ENCODE measurements around the gene TSPAN9. TPM values are rescaled to one million over a fixed set of nuclear protein-coding genes. Genes with fewer than 3 reads are reported as not detected.

The TSPAN9 gene
- total RNA-seq, 1 experiment from 2014 or later: 11.0 TPM

DNA sequence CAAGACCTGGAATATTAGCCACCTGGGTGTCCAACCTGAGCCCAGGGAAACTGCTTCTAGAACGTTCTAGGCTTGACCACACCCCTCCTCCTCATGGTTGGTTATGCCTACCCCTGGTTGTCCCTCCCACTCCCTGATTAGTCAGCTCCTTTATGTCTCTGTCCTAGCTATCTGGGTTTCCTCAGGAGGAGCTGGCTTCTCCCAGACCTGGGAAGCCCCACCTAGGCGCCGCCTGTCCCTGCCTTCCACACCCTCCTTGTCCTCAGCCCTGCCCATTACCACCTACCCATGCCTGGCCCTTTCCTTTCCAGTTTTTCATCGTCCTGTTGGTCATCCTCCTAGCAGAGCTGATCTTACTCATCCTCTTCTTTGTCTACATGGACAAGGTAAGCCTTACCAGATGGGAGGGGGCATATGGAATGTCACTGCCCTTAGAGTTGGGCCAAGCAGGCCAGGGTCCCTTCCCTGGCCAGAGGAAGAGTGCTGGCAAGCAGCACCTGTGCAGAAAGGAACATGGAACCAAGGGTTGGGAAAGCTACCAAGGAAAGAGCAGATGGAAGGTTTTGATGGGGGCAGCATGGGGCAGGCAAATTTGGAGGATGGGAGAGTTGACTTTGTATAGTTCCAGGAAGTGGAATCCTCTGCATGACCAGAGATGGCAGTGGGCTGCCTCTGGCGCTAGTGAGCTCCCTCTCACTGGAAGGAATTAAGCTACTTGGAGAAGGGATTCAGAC is 201.7 kb downstream of the TSPAN9 start:
- no peak for DNase-seq (ENCODE audit: low read depth)
- in situ Hi-C loops (cut with HindIII; ENCODE audit: low pct_unique_long_range_greater_than_20kb, low sequenced_read_pairs): no loop called here

DNA sequence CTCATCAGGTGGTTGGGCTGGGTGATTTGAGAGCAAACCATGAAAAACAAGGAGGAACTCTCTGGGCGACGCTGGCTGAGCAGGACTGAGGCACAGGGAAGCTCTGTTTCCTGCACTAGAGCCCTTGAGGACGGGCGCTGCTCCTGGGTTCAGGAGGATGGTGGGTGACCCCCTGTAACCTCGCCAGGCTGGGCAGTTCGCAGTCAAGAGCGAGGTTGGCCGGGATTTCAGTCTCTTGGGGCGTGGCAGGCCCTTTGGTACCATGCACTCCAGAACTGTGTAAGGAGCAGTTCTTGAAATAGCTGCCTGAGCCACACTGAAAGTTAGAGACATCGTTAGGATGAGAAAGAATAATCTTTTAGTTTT is 202.2 kb downstream of the TSPAN9 start:
- in situ Hi-C loops (cut with HindIII; ENCODE audit: low pct_unique_long_range_greater_than_20kb, low sequenced_read_pairs): no loop called here
- DNase-seq (ENCODE audit: low read depth): no peak

DNA sequence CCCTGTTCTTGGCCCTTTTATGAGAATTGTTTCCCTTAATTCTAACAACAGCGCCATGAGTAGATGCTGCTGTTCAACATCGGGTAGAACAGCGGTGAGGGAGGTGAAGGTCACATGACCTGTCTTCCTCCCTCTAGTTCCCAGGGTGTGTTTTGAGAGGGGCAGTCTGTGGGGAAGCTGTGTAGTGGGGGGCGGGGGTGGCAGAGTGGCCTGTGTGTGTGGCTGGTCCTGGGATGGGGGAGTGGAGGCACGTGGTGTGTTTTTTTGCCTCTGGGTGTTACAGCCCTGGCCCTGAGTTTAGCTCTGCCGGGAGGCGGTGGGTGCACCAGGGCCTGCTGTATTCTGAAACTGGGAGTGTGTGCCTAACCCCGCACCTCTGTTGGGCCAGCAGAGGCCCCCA is 202.7 kb downstream of the TSPAN9 start:
- in situ Hi-C loops (cut with HindIII; ENCODE audit: low pct_unique_long_range_greater_than_20kb, low sequenced_read_pairs): no loop called here
- no peak for DNase-seq (ENCODE audit: low read depth)

DNA sequence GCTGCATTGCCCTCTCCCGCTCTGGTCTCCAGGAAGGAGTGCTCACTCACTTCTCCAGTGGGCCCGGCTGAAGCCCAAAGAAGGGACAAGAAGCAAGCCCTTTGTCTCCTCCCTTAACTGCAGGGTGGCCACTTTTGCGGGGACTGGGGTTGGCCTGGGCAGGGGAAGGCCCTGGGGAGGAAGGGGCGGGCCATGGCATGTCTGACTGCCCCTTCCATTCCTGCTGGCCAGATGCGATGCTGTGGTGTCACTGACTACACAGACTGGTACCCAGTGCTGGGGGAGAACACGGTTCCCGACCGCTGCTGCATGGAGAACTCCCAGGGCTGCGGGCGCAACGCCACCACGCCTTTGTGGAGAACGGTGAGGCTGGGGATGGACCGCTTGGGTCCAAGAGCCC is 203.8 kb downstream of the TSPAN9 start:
- in situ Hi-C loops (cut with HindIII; ENCODE audit: low pct_unique_long_range_greater_than_20kb, low sequenced_read_pairs): no loop called here
- DNase-seq (ENCODE audit: low read depth): no peak

DNA sequence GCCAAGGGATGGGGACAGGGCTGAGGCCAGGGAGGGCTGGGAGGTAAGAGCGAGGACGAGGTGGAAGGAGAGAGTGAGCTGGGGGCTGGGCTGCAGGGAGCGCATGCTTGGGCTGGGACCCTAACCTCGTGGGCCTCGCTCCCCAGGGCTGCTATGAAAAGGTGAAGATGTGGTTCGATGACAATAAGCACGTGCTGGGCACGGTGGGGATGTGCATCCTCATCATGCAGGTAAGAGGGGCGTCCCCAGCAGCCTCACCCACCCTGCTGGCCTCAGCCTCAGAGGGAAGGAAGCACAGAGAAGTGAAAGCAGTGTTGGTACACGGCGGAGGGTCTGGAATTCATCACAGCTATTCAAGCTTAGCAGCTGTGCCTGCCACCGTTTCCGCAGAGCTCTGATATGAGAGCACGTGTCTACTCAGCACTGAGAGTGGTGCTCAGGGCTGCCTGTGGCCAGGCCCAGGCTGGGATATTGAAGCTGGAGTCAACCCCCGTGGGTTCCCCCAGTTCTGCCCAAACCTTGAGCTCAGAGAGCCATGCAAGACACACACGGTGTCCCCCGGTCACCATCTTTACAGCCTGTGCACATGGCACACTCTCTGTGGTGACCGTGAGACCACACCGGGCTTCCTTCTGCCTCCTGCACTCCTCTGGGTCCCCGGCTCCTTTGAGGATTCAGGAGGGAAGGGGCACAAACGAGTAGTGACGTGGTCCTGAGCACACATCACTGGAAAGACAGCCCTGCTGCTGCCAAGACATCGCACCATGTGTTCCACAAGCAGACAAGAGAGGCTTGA is 204.6 kb downstream of the TSPAN9 start:
- no peak for DNase-seq (ENCODE audit: low read depth)
- in situ Hi-C loops (cut with HindIII; ENCODE audit: low pct_unique_long_range_greater_than_20kb, low sequenced_read_pairs): no loop called here

DNA sequence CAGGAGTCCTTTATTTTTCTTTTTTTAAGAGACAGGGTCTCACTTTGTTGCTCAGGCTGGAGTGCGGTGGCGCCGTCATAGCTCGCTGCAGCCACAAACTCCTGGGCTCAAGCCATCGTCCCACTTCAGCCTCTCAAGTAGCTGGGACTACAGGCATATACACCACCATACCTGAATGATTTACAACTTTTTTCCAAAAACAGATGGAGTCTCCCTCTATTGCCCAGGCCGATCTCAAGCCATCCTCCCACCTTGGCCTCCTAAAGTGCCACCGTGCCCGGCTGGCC is 205.1 kb downstream of the TSPAN9 start:
- in situ Hi-C loops (cut with HindIII; ENCODE audit: low pct_unique_long_range_greater_than_20kb, low sequenced_read_pairs): no loop called here
- DNase-seq (ENCODE audit: low read depth): no peak

DNA sequence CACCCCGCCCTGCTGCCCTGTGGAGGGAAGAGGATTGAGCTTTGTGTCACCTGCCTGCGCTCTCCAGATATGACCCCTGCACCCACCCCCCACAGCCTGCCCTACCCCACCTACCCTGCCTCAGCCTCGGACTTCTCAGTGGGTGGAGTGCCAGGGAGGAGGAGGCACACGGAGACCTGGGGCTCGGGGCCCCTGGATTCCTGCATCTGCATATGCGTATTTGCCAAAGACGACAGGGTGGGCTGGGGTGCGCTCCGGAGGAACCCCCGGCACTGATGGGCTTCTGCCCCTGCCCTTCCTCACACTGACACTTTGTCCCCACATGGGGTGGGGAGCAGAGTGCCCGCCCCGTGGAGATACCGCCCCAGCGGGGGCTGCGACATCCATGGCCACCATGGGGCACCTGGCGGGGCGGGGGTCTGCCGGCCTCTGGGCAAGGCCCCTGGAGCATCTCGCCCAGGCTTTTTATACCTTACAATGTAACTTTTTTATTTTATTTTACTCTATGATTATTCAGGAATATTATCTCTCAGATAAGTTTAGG is 206.0 kb downstream of the TSPAN9 start:
- in situ Hi-C loops (cut with HindIII; ENCODE audit: low pct_unique_long_range_greater_than_20kb, low sequenced_read_pairs): no loop called here
- no peak for DNase-seq (ENCODE audit: low read depth)

DNA sequence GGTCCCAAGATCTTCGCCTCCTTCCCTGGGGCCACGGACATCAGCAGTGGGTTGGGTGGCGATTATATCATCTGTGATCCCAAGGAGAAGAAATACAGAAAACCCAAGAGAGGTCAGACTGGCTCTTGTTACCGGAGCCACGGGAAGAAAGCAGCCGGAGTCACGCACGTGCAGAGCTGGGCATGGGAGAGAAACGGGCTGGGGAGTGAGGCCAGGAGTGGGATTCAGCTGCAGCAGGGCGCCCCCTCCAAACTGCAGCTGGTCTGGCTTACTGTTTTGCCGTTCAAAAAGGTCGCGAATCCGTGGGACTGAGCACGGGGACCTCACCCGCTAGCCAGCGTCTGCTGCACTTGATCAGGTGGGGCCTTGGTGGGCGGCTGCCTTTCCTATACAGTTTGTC is 207.2 kb downstream of the TSPAN9 start:
- in situ Hi-C loops (cut with HindIII; ENCODE audit: low pct_unique_long_range_greater_than_20kb, low sequenced_read_pairs): no loop called here
- no peak for DNase-seq (ENCODE audit: low read depth)

DNA sequence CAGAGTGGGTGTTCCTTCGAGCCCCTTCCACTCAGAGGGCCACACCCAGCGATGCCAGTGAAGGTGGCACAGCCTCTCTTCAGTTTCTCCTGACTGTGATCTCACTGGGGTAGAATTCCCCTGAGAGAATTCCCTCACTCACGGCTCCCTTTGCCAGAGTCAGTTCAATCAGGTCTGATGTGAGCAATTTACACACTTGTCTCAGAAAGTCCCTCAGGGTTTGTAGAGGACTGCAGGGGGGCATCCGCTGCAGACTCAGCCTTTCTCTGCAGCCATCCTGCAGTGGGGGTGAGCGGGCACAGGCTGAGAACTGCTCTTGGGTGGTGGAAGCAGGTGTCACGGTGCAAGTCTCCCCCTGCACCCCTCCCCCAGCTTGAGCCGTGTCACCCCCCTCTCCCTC is 208.4 kb downstream of the TSPAN9 start:
- in situ Hi-C loops (cut with HindIII; ENCODE audit: low pct_unique_long_range_greater_than_20kb, low sequenced_read_pairs): no loop called here
- no peak for DNase-seq (ENCODE audit: low read depth)

DNA sequence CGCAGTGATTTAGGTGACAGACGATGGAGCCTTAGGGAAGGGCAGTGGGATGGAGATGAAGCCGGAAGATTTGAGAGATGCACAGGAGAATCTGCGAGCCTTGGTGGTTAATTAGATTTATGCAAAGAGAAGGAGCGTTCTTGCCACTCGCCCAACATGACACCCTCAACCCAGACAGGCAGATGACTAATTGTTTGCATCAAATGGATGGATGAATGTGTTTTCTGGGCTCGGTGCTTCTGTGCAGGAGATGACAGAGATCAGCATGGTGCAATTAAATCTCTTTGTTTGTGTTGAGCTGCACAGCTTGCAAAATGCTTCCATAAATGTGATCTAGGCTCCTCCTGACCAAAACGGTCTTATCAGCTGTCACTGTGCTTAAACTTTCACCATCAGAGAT is 211.5 kb downstream of the TSPAN9 start:
- in situ Hi-C loops (cut with HindIII; ENCODE audit: low pct_unique_long_range_greater_than_20kb, low sequenced_read_pairs): no loop called here
- DNase-seq (ENCODE audit: low read depth): no peak

DNA sequence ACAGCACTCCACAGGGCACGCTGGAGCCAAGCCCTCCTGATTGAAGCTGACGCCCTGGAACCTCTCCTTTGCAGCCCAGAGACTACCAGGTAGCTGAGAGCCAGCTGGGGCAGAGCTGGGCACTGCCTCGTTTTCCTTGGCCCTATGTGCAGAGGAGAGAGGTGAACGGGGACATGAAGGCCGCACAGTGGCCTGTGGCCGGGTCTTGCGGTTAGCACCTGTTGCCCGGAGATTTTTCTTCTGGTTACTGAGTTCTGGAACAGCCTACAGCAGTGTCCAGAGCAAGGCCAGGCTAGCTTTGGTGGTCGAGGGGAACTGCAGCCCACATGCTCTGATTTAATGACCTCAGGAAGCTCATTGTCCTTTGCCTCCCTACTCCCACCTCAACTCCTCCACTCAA is 212.5 kb downstream of the TSPAN9 start:
- in situ Hi-C loops (cut with HindIII; ENCODE audit: low pct_unique_long_range_greater_than_20kb, low sequenced_read_pairs): no loop called here
- no peak for DNase-seq (ENCODE audit: low read depth)

DNA sequence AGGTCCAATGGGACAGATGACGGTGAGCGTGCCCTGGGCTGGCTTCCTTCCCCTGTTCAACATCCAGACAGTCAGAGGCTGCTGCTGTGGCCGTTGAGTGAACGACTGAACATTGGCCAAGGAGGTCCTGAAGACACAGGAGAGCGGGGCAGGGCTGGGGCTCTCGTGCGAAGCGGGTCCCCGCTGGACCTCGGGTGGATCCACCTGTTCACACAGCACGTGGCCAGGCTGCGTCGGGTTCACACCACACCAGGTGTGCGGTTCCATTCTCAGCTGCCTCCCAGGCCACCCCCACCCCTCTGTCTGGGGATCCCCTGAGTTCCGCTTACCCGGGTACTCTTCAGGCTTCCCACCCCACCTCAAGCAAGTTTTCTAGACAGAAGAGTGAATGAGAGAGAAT is 214.8 kb downstream of the TSPAN9 start:
- in situ Hi-C loops (cut with HindIII; ENCODE audit: low pct_unique_long_range_greater_than_20kb, low sequenced_read_pairs): no loop called here
- no peak for DNase-seq (ENCODE audit: low read depth)

DNA sequence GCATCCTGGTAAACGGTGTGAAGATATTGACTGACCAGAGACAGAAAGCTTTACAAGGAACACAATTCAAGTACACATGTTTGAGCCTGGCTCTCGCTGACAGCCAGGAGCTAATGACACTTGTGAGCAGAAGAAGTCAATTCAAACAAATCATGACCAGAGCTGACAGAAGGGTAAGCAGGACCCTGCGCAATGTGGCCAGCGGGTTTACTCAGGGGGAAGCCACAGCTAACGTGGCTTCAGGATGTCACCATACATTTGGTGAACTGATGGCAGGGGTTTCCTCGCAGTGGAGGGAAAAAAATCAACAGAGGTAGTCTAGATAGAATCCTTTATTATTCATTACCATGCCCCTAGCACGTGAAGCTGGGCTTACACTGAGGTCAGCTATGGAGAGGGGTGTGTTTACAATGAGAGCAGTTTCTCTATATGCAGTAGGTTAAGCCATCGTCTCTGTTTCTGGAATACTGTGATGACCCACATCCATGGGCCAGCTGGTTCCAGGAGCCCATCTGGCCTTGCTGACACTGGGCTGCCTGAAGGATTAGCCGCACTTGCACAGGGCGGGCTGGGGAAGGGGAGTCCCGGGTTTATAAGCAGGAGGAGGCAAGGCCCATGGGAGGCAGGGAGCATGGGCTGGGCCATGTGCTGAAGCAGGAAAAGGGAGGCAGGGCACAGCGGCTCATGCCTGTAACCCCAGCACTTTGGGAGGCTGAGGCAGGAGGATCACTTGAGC is 215.7 kb downstream of the TSPAN9 start:
- in situ Hi-C loops (cut with HindIII; ENCODE audit: low pct_unique_long_range_greater_than_20kb, low sequenced_read_pairs): no loop called here
- DNase-seq (ENCODE audit: low read depth): no peak

DNA sequence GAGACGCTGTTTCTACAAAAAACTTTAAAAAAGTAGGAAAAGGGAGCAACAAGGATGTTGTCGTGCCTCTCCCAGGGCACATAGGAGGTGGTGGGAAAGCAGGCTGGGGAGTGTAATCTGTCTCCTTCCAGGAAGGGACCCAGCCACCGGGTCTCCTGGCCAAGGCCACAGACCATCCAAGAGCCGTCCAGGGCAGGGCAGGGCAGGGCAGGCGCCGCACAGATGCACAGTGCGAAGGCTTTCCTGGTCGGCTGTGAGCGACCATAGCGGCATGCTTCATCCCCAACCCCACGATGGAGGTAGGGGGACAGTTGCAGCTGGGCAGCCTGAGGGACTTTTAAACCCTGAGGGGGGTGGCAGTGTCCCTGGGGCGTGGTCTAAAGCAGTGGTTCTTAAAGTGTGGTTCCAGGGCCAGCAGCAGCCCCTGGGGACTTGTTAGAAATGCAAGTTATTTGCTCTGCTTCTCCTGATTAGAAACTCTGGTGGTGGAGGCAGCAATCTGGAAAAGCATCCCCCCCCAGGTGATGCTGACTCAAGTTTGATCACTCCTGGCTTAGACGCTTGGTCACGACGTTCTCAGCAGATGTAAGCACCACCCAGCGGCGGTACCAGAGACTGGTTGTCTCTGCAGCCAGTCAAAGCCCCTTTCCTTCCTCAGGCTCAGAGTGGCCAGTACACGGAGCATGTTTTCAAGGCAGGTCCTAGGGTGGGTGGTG is 216.4 kb downstream of the TSPAN9 start:
- in situ Hi-C loops (cut with HindIII; ENCODE audit: low pct_unique_long_range_greater_than_20kb, low sequenced_read_pairs): no loop called here

DNA sequence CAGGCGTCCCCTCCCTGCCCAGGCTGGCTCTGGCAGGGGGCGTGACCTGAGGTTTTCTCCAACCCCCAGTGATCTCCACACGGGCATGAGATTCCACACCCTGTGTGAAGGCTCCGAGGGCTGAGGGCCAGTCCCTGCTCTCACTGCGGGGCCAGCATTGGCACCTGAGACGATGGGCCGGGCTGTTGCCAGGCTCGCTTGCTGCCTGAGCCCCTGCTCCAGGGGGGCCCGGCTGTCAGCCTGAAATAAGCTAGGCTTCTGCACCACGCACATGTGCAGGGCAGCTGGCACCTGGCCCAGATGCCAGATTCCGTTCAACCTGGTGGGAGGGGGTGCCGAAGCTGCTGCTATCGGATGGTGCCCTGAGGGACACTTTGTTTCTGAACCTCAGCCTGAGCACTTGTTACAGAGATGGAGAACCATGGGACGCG is 217.3 kb downstream of the TSPAN9 start:
- no peak for DNase-seq (ENCODE audit: low read depth)
- in situ Hi-C loops (cut with HindIII; ENCODE audit: low pct_unique_long_range_greater_than_20kb, low sequenced_read_pairs): no loop called here

More for the DNA sequence above, 216.4 kb downstream of the TSPAN9 start:
- no peak for DNase-seq (ENCODE audit: low read depth)

DNA sequence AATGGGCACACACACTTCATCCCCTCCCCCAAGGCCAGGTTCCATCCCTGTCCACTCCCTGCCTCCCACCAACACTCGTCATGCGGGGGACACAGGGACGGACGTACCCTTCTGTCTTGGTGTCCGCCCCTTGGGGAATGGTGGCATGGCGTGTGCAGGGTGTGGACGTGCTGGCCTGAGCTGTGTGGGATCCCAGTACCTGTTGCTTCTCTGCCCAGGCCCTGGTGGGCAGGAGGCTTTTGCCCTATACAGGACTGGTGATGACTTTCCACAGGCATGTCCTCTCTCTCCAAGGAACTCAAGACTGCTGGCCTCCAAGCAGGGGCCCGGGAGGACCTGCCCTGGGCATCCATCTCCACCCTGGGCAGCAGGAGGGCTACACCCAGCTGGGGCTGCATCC is 218.0 kb downstream of the TSPAN9 start:
- DNase-seq (ENCODE audit: low read depth): no peak
- in situ Hi-C loops (cut with HindIII; ENCODE audit: low pct_unique_long_range_greater_than_20kb, low sequenced_read_pairs): no loop called here

DNA sequence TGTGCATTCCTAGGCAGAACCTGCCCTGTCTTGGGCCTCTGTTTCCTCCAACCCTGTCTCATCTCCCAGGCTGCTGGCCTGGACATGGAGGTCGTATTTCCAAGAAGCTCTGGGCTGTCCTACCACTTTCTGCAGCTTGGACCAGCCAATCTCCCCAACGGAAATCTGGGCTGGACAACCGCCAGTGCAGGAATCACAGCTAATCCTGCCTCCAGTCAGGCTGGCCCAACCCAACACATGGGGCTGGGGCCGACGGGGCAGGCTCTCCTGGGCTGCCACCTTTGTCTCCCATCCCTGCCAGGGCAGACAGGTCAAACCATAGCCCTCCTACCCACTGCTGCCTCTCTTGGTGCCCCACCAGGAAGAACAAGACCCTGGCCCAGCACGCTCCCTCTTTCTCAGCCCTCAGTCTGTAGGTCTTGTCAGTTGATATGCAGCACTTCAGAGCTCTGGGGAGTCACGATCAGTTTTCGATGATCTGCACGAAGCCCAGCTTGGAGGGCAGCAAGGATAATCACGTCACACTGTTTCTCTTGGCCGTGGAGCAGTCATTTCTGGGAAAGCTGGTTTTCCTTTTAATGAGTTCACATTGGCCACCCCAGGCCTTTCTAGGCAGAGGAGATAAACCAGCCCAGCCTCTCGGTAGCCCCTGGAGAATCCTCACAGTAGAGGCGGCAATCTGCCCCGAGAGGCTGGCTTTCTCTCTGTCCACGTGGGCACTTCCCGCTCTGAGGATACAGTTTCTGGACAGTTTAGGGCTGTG is 218.6 kb downstream of the TSPAN9 start:
- in situ Hi-C loops (cut with HindIII; ENCODE audit: low pct_unique_long_range_greater_than_20kb, low sequenced_read_pairs): no loop called here

DNA sequence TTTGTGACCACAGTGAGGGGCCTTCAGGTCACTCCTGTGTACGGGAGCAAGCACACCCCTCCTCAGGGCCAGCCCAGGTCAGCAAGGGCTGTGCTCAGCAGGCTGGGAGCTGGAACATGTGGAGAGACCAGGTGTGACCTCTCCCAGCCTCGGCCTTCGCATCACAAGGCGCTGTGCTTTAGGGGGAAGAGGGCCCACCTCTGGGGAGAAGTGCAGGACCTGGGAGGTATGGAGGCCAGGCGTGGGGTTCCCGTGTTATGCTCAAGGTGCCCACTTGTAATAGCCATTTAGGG is 219.2 kb downstream of the TSPAN9 start:
- DNase-seq (ENCODE audit: low read depth): no peak
- in situ Hi-C loops (cut with HindIII; ENCODE audit: low pct_unique_long_range_greater_than_20kb, low sequenced_read_pairs): no loop called here

More for the DNA sequence above, 218.6 kb downstream of the TSPAN9 start:
- no peak for DNase-seq (ENCODE audit: low read depth)
